HCT116 (cell line): ENCODE measurements around the gene CORT. TPM values are rescaled to one million over a fixed set of nuclear protein-coding genes. Genes with fewer than 3 reads are reported as not detected.

ENCODE experiments used
- ATAC-seq: fragments of 200-7000 bp; cut with Tn5 transposase; 2 replicates; pipeline ENCODE4 v1.9.1; 2020; ENCODE audit warnings: mild to moderate bottlenecking, moderate library complexity
- BruUV-seq: library from RNA; stranded (reverse); fragments of 400-500 nt; replicated peaks from 2 replicates; lab custom pipeline; 2021; lab: Mats Ljungman, UMichigan
- CTCF ChIA-PET: fragments of 300-600 bp; sonication (Branson Sonifier 250); formaldehyde crosslinking; loops from one replicate; lab custom pipeline; 2021; ENCODE audit warnings: antibody characterized with exemption; lab: Charles Lee
- POLR2A ChIA-PET: fragments of 300-600, 350-600 bp; sonication (Branson Sonifier 250); formaldehyde crosslinking; loops from one replicate; lab custom pipeline; 2021; ENCODE audit warnings: antibody characterized with exemption; lab: Charles Lee
- RAD21 ChIA-PET, 2 experiments: fragments of 300-600 bp; sonication (Branson Sonifier 250); formaldehyde crosslinking; loops; one replicate each; lab custom pipeline; 2023; ENCODE audit warnings: low total read pairs in 2 of 2; ENCODE audit not compliant: uncharacterized antibody in 2 of 2, unreplicated experiment in 2 of 2, low non-redundant PET in 1 of 2; lab: Charles Lee
- DNase-seq: peaks from one replicate; pipeline ENCODE4 v3.0.0-alpha.2; 2010; ENCODE audit warnings: low read depth, low spot score
- H2AFZ ChIP-seq: fragments of 200-600 bp; shearing (Covaris generic), sonication (generic); 2 replicates; pipeline ENCODE4 v1.6.1; 2017; ENCODE audit warnings: low read depth, mixed run types, mixed read lengths, antibody characterized with exemption, low read length; ENCODE audit not compliant: poor library complexity, severe bottlenecking
- H3K27ac ChIP-seq: 2 replicates; pipeline ENCODE4 v1.5.1; 2012; ENCODE audit warnings: low read depth, low read length
- H3K27me3 ChIP-seq: fragments of 200-600 bp; sonication (generic); 2 replicates; pipeline ENCODE4 v1.6.1; 2016; ENCODE audit warnings: mixed run types, low read length, mixed read lengths; ENCODE audit not compliant: insufficient read depth
- H3K36me3 ChIP-seq, 2 experiments: fragments of 200-500 bp in 1 of 2; fragments of 200-600 bp in 1 of 2; sonication (Bioruptor generic) in 1 of 2; sonication (generic) in 1 of 2; 2 replicates each; pipeline versions ENCODE4 v1.5.1 to v1.6.1; 2014 to 2016; ENCODE audit warnings: low read length in 2 of 2, inconsistent platforms in 1 of 2, mixed read lengths in 1 of 2, mixed run types in 1 of 2; ENCODE audit not compliant: insufficient read depth in 2 of 2, control insufficient read depth in 1 of 2
- H3K4me1 ChIP-seq, 2 experiments: fragments of 200-600 bp in 1 of 2; sonication (generic) in 1 of 2; 2 replicates each; pipeline versions ENCODE4 v1.5.1 to v1.6.1; 2012 to 2017; ENCODE audit warnings: low read length in 2 of 2, inconsistent platforms in 1 of 2, mild to moderate bottlenecking in 1 of 2, mixed read lengths in 1 of 2, mixed run types in 1 of 2, moderate library complexity in 1 of 2; ENCODE audit not compliant: insufficient read depth in 2 of 2, control insufficient read depth in 1 of 2
- H3K4me2 ChIP-seq: fragments of 200-600 bp; sonication (generic); 2 replicates; pipeline ENCODE4 v1.6.1; 2017; ENCODE audit warnings: mixed run types, low read length, mixed read lengths
- H3K4me3 ChIP-seq, 2 experiments: fragments of 200-600 bp in 1 of 2; sonication (generic) in 1 of 2; replicated peaks in 1 of 2; 2 replicates each; pipeline ENCODE4 v1.5.1; 2011 to 2016; ENCODE audit warnings: low read length in 2 of 2, control low read depth in 1 of 2, low read depth in 1 of 2, mild to moderate bottlenecking in 1 of 2, mixed read lengths in 1 of 2, mixed run types in 1 of 2
- H3K79me2 ChIP-seq: fragments of 200-600 bp; sonication (generic); 2 replicates; pipeline ENCODE4 v1.6.1; 2017; ENCODE audit warnings: mild to moderate bottlenecking, mixed run types, low read length, moderate library complexity, mixed read lengths; ENCODE audit not compliant: insufficient read depth
- H3K9ac ChIP-seq: fragments of 200-600 bp; sonication (generic); 2 replicates; pipeline ENCODE4 v1.6.1; 2016; ENCODE audit warnings: low read length, mixed read lengths
- H3K9me2 ChIP-seq: fragments of 200-600 bp; sonication (generic), shearing (Covaris generic); 2 replicates; pipeline ENCODE4 v1.6.1; 2017; ENCODE audit warnings: mixed run types, mild to moderate bottlenecking, moderate library complexity; ENCODE audit not compliant: insufficient read depth
- H3K9me3 ChIP-seq, 2 experiments: fragments of 200-500 bp in 1 of 2; fragments of 200-600 bp in 1 of 2; sonication (Bioruptor generic) in 1 of 2; sonication (generic) in 1 of 2; 2 replicates each; pipeline ENCODE4 v1.6.1; 2014 to 2017; ENCODE audit warnings: low read length in 2 of 2, mixed read lengths in 2 of 2, inconsistent platforms in 1 of 2, low read depth in 1 of 2, mild to moderate bottlenecking in 1 of 2, mixed run types in 1 of 2, moderate library complexity in 1 of 2; ENCODE audit not compliant: control insufficient read depth in 1 of 2, insufficient read depth in 1 of 2
- H4K20me1 ChIP-seq: fragments of 200-600 bp; sonication (generic), shearing (Covaris generic); 2 replicates; pipeline ENCODE4 v1.6.1; 2017; ENCODE audit warnings: mixed run types, mild to moderate bottlenecking, moderate library complexity; ENCODE audit not compliant: insufficient read depth
- ATF3 ChIP-seq: IDR thresholded peaks from 2 replicates; pipeline ENCODE4 v1.6.1; 2012
- CEBPB ChIP-seq: IDR thresholded peaks from 2 replicates; pipeline ENCODE4 v1.6.1; 2012; ENCODE audit warnings: low read depth
- ELF1 ChIP-seq: IDR thresholded peaks from 2 replicates; pipeline ENCODE4 v1.6.1; 2012; ENCODE audit warnings: low read depth, borderline replicate concordance
- EZH2 ChIP-seq: fragments of 200-600 bp; sonication (generic); IDR thresholded peaks from 2 replicates; pipeline ENCODE4 v1.6.1; 2017; ENCODE audit warnings: antibody characterized with exemption, mixed run types
- EZH2phosphoT487 ChIP-seq: fragments of 200-600 bp; IDR thresholded peaks from 2 replicates; pipeline ENCODE4 v1.6.1; 2018; ENCODE audit warnings: antibody characterized with exemption, borderline replicate concordance
- FOSL1 ChIP-seq: IDR thresholded peaks from 2 replicates; pipeline ENCODE4 v1.6.1; 2012; ENCODE audit warnings: low read depth
- POLR2A ChIP-seq: IDR thresholded peaks from 2 replicates; pipeline ENCODE4 v1.7.0; 2011; ENCODE audit warnings: borderline replicate concordance; ENCODE audit not compliant: insufficient read depth, insufficient read length; ENCODE audit errors: extremely low read depth
- POLR2AphosphoS5 ChIP-seq: IDR thresholded peaks from 2 replicates; pipeline ENCODE4 v1.6.1; 2011; ENCODE audit warnings: mild to moderate bottlenecking, low read depth, low read length, moderate library complexity
- RAD21 ChIP-seq: IDR thresholded peaks from 2 replicates; pipeline ENCODE4 v1.6.1; 2012; ENCODE audit warnings: low read depth, mild to moderate bottlenecking
- SIN3A ChIP-seq: IDR thresholded peaks from 2 replicates; pipeline ENCODE4 v1.6.1; 2012; ENCODE audit warnings: low read depth
- SP1 ChIP-seq: IDR thresholded peaks from 2 replicates; pipeline ENCODE4 v1.6.1; 2012; ENCODE audit warnings: low read depth
- SRF ChIP-seq: IDR thresholded peaks from 2 replicates; pipeline ENCODE4 v1.6.1; 2012; ENCODE audit warnings: low read depth
- TCF7L2 ChIP-seq: IDR thresholded peaks from 2 replicates; pipeline ENCODE4 v1.7.0; 2011; ENCODE audit warnings: borderline replicate concordance, inconsistent platforms; ENCODE audit not compliant: insufficient read depth, insufficient read length; ENCODE audit errors: extremely low read depth
- YY1 ChIP-seq: IDR thresholded peaks from 2 replicates; pipeline ENCODE4 v1.6.1; 2011; ENCODE audit warnings: low read length, low read depth, moderate library complexity, mild to moderate bottlenecking; ENCODE audit not compliant: insufficient replicate concordance; ENCODE audit errors: extremely low read depth
- ZBTB33 ChIP-seq: IDR thresholded peaks from 2 replicates; pipeline ENCODE4 v1.6.1; 2011; ENCODE audit warnings: mild to moderate bottlenecking, low read length, moderate library complexity; ENCODE audit not compliant: insufficient replicate concordance; ENCODE audit errors: extremely low read depth
- ZFX ChIP-seq: fragments of 450-650 bp; IDR thresholded peaks from 2 replicates; pipeline ENCODE4 v1.6.1; 2017
- ZNF274 ChIP-seq: fragments of 200-500 bp; sonication (Bioruptor generic); IDR thresholded peaks from 2 replicates; pipeline ENCODE4 v1.6.1; 2014; ENCODE audit warnings: mild to moderate bottlenecking, low read depth, low read length, inconsistent platforms
- intact Hi-C: fragments of 100-400 bp; cut with micrococcal nuclease; formaldehyde crosslinking; loops from 2 replicates; pipeline ENCODE4 v1.10.0; 2022
- total RNA-seq: library from RNA; stranded (reverse); gene quantifications from one replicate; pipeline ENCODE4 v1.2.1, GENCODE V29; 2021; ENCODE audit not compliant: unreplicated experiment
- TF ChIP-seq, protein P1 (sequence below): IDR thresholded peaks from 2 replicates; pipeline ENCODE4 v1.6.1; 2012; ENCODE audit warnings: low read depth

The CORT gene
- total RNA-seq, 1 experiment from 2014 or later, result 0.84 TPM

GRCh38 chr1:10424034-10424433 lies 25.8 kb upstream of the CORT start:
- Histone ChIP-seq H3K4me2 (no peak overlapping the region), H3K9me2 (no peaks in the 10 kb centered on the region), H3K27ac (no peak overlapping the region), H3K36me3 (peaks cover 6% of the 10 kb centered on the region in 2 experiments; a peak in 2 of 4 replicates), H4K20me1 (no peaks in the 10 kb centered on the region), H3K79me2 (no peaks in the 10 kb centered on the region), H3K4me1 (no peaks in the 10 kb centered on the region; a peak in 1 of 4 replicates), H3K9ac (no peak overlapping the region), H3K4me3 (no peak overlapping the region), H3K9me3 (no peaks in the 10 kb centered on the region), H3K27me3 (no peaks in the 10 kb centered on the region), H2AFZ (no peak overlapping the region)
- no peak for DNase-seq
- BruUV-seq, result no TSS peak
- ChIA-PET RAD21 (no interaction called here), POLR2A (no interaction called here), CTCF (no interaction called here)
- TF ChIP-seq POLR2AphosphoS5 (no peak), YY1 (no peak), ZNF274 (no peak), EZH2phosphoT487 (no peak), FOSL1 (no peak), EZH2 (no peak), CEBPB (no peak), SRF (no peak), ZFX (no peak), TCF7L2 (no peak), ZBTB33 (no peak), SIN3A (no peak), SP1 (no peak), RAD21 (no peak), ATF3 (no peak), POLR2A (no peak), ELF1 (no peak)
- TF ChIP-seq, protein P1, sequence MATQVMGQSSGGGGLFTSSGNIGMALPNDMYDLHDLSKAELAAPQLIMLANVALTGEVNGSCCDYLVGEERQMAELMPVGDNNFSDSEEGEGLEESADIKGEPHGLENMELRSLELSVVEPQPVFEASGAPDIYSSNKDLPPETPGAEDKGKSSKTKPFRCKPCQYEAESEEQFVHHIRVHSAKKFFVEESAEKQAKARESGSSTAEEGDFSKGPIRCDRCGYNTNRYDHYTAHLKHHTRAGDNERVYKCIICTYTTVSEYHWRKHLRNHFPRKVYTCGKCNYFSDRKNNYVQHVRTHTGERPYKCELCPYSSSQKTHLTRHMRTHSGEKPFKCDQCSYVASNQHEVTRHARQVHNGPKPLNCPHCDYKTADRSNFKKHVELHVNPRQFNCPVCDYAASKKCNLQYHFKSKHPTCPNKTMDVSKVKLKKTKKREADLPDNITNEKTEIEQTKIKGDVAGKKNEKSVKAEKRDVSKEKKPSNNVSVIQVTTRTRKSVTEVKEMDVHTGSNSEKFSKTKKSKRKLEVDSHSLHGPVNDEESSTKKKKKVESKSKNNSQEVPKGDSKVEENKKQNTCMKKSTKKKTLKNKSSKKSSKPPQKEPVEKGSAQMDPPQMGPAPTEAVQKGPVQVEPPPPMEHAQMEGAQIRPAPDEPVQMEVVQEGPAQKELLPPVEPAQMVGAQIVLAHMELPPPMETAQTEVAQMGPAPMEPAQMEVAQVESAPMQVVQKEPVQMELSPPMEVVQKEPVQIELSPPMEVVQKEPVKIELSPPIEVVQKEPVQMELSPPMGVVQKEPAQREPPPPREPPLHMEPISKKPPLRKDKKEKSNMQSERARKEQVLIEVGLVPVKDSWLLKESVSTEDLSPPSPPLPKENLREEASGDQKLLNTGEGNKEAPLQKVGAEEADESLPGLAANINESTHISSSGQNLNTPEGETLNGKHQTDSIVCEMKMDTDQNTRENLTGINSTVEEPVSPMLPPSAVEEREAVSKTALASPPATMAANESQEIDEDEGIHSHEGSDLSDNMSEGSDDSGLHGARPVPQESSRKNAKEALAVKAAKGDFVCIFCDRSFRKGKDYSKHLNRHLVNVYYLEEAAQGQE, result no peak
- no peak for ATAC-seq
- intact Hi-C loops, result no loop called here
